ENCODE measurements around the gene PLCD3.

Gene PLCD3

DNA sequence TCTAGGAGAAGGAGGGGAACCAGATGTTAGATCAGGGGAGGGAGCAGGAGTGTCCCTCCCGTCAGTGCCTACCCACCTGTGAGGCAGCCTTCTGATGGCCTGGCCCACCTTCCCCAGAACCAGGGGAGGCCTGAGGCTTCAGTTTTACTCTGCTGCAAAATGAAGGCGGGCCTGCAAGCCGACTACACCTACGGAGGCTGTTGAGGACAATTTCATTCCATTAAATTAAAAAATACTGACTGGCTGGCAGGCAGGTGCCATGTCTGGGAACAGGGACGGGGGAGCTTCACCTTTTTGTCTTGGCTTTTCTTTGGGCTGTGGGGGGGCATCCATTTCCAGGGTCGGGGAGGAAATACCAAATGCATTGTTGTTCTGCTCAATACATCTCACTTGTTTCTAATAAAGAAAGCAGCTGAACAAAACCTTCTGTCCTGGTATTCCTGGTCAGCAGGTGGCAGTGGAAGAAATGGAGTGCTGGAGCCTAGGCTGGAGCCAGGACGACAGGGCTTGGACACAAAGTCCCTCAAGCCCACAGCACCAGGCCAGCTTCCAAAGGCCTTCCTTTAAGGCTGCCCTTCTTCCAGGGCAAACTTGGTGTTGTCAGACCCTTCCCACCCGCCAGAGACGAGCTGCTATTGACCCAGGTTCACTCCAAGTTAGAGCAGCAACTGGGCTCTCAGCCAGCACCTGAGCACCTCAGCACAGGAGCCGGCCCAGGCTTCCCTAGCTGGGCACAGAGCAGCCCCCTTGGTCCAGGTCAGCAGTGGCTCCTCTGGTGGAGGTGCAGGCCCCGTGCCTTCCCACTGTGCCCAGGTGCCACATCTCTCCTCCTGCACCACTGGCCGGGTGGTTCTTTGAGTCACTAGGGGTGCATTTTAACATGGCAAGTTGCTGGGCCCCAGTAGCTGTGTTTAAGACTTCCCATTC, 23.5 kb downstream of the PLCD3 start:
- Histone ChIP-seq H3K4me3 (no peak overlapping the region), H3K27ac (peak overlapping the region; percentile 24 to 87)
- TF ChIP-seq CTCF (IDR thresholded peaks at IDR 0.05) = no peak
- DNase-seq (ENCODE audit: low spot score) = no peak

- DNase-seq (ENCODE audit: low spot score) = no peak
- H3K27ac ChIP-seq = peak overlapping the region in 1 of 2 donors; percentile 21
- H3K4me3 ChIP-seq = no peak overlapping the region
- TF ChIP-seq CTCF (IDR thresholded peaks at IDR 0.05) = no peak
Observed at GRCh38 chr17:45108051-45108450, 24.3 kb downstream of the PLCD3 start.

GRCh38 chr17:45107293-45108010, 24.9 kb downstream of the PLCD3 start:
- Histone ChIP-seq H3K4me3 (no peak overlapping the region), H3K27ac (peak overlapping the region; percentile 21 to 31)
- no peak for TF ChIP-seq CTCF (IDR thresholded peaks at IDR 0.05)
- DNase-seq (ENCODE audit: low spot score) = no peak

DNA sequence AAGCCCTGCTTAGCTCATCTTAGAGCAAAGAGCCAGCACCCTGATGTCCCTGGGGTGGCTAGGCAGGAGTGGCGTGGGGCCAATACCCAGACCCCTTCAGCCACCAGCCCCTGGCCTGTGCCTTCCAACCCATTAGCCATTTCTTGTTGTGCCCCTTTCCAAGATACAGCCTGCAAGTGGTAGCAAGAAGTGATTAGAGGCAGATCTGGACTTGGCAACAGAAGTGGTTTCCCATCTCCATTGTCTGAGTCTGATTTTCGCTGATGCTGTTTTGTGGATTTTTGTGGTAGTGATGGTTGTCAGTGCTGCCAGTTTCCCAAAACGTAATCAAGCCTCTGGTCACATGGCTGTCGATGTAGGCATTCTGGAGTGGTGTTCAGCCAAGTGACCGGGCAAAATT, 25.7 kb downstream of the PLCD3 start:
- no peak for TF ChIP-seq CTCF (IDR thresholded peaks at IDR 0.05)
- peak overlapping the region; percentile 12 to 31 for H3K27ac ChIP-seq
- H3K4me3 ChIP-seq = no peak overlapping the region
- no peak for DNase-seq (ENCODE audit: low spot score)

- peak overlapping the region; percentile 12 to 31 for H3K27ac ChIP-seq
- TF ChIP-seq CTCF (IDR thresholded peaks at IDR 0.05) = no peak
- H3K4me3 ChIP-seq = no peak overlapping the region
- no peak for DNase-seq (ENCODE audit: low spot score)
Observed at GRCh38 chr17:45106096-45106495, 26.2 kb downstream of the PLCD3 start.

DNA sequence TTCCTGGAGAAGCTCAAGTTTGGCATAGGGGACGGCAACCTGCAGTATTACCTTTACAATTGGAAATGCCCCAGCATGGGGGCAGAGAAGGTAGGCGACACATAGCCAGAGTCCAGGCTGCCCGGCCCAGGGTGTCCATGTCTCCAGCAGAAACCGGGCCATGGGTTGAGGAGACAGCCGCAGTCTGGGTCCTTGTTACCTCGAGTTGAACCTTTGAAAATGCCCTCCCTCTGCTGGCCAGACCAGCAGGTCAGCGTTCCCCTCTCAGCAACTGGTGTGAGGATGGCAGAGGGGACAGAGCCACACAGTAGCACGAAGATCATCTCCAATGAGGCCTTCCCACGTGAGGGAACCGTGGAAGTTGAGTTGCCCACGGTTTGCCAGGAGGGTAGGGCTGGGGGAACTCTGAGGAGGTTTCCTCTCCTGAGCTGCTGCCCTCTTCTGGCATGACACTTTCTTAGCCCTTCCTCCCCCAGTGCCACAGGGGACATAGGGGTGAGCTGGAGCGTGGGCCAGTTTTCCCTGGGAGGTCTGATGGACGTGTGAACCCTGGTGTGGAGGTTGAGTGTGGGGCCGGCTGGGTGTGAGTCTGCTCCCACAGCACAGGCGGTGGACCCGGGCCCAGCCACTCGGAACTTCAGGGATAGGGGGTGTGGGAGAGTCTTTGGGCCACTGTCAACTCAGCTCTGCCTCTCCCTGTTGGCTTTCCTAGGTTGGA, 27.2 kb downstream of the PLCD3 start:
- Histone ChIP-seq H3K27ac (peak overlapping the region in 1 of 2 donors; percentile 33), H3K4me3 (no peak overlapping the region)
- TF ChIP-seq CTCF (IDR thresholded peaks at IDR 0.05) = no peak
- no peak for DNase-seq (ENCODE audit: low spot score)
